SW 1271 (cell line): Measurements from ENCODE around the gene CREB3.

Experiments used
- DNase-seq, 2 experiments: peaks; one replicate each; lab custom pipeline; 2025; lab: John Stamatoyannopoulos, UW

Gene CREB3

DNA sequence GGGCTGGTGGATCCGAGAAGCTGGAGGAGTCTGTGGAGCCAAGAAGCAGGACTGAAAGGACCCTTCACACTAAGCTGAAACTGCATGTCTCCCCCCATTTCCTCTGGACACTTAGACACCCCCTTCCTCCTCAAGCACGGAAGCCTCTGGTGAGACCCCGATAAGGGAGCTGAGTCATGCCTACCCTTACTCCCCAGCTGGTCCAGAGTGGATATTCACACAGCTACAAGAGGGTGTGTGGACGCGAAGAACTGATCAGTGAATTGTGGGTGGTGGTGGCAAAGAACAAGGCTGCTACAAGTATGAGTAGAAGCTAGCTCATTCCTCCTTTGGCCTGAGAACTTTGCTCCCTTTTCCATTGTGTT lies 4.8 kb upstream of the CREB3 start:
- DNase-seq, result no peak

GRCh38 chr9:35728041-35728971 lies 4.2 kb upstream of the CREB3 start:
- DNase-seq, result no peak

DNA sequence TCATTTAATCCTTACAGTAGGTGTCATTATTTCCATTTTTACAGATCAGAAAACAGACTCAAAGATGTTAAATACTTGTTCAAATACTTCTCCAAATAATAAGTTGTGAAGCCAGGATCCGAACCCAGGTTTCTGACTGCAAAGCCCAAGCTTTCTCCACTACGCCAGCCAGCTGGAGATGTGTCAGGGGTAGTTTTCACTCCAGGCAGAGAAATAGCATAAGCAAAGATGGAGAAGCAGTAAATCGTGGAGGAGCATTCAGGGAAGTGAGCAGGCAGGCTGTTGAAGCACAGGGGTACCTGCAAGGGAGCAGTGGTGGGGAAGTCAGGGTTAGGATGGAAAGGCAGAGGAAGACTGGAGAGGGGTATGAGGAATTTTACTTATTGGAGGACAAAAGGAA lies 3.4 kb upstream of the CREB3 start:
- DNase-seq, result no peak

GRCh38 chr9:35729700-35730485 lies 2.6 kb upstream of the CREB3 start:
- peak in 1 of 2 experiments; percentile 56 for DNase-seq

DNA sequence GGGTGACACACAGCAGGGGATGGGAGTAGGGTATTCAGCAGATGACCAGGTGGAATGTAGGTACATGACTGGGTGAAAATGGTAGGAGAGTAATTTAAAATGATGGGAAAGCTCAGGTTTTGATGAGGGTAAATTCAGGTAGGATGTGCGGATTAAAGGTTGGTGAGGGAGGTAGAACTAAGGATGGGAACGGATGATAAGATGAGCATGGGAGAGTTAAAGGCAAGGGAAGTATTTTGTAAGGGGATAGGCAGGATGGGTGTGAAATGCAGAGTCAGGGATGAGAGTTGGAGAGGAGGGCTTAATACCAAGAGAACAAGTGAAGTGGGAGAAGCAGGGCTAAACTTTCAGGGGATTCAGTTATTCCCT lies 2.0 kb upstream of the CREB3 start:
- DNase-seq, result no peak

DNA sequence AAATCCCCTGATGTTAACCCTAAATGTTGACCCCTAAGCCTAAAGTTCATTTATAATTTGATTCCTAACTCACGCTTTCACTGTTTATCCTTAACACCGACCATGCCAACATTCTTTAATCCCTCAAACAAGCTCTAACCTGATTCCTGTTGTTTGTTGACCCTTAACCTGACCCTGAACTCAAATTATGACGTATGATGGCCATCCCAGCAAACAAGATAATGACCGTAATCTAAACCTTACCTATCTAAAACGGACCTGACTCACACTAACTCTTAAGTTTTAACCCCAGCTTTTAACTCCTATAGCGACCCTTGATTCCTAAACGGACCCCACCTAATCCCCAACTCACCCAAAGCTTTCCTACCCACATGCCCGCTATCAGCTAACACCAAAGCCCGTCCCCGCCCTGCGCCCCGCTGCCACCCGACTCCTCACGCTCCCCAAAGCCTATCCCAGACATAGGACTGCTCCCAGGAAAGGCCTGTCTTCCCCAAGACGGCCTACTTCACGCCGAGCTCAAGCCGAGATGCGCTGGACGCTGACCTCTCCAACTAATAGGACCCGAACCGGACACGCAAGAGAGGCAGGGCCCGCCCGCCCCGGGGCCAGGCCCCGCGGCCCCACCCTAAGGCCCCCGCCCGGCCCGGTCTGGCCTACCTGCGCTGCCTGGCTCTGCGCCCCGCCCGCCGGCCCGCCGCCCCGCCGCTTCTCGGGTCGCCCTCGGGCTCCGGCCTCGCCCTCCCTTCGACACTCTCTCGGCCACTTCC lies 866 bp upstream of the CREB3 start:
- peak in 1 of 2 experiments; percentile 29 for DNase-seq

DNA sequence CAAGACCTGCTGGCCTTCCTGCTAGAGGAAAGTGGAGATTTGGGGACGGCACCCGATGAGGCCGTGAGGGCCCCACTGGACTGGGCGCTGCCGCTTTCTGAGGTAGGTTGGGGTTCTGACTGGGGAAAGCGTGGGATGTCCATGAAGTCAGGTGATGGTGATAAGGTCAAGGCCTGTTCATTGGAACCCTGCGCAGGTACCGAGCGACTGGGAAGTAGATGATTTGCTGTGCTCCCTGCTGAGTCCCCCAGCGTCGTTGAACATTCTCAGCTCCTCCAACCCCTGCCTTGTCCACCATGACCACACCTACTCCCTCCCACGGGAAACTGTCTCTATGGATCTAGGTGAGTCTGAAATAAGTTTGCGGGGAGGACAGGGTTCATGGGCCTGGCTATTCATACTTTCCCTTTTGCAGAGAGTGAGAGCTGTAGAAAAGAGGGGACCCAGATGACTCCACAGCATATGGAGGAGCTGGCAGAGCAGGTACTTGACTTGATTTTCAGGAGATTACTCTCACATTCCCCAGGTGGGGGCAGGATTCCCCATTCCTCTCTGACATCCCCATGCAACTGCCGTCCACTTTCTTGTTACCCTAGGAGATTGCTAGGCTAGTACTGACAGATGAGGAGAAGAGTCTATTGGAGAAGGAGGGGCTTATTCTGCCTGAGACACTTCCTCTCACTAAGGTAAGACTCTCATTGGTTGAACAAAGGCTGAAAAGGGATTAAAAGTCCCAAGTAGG lies 505 bp downstream of the CREB3 start:
- peak; percentile 16 to 62 for DNase-seq

GRCh38 chr9:35734096-35734495 lies 1.6 kb downstream of the CREB3 start:
- DNase-seq, result no peak

- peak; percentile 51 to 68 for DNase-seq
These were observed 3.8 kb downstream of the CREB3 start for GRCh38 chr9:35736201-35736633.

GRCh38 chr9:35737143-35737542 lies 4.7 kb downstream of the CREB3 start:
- no peak for DNase-seq

- no peak for DNase-seq
These were observed 5.7 kb downstream of the CREB3 start for GRCh38 chr9:35738186-35738585.

DNA sequence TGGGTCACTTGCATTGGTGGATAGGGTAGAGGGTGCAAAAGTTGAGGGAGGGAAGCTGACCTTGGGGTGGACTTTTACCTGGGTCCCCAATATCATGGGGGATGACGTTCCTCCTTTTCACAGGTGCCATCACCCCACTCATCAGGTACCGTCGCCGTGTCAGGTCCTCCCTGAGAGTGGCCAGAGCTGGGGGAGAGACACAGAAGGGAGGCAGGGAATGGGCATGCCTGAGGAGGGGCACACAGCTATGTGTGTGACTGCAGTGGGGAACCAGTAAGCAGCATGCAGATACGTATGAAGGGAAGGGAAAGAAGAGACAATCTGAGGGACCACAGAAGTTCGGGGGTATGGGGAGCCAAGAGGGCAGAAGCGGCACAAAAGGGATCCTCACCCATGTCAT lies 6.5 kb downstream of the CREB3 start:
- DNase-seq, result no peak

DNA sequence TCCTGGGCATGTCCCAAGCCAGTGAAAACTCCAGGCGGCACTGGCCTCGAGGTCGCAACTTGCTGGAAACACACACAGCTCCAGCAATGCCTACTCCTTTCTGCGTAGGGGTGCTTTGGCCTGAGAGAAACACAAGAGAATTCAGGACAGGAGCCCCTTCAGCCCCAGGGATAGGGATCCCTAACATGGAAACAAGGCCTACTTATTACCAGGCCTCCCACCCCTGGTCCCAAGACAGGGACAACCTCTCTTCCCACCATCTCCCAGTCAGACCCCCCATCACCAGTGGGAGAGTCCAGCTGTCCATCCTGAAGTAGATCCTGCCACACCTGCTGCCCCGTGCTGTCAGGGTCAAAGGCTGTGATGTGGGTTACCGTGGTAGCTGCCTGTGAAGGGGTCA lies 7.8 kb downstream of the CREB3 start:
- DNase-seq, result no peak

GRCh38 chr9:35741740-35742139 lies 9.3 kb downstream of the CREB3 start:
- no peak for DNase-seq

DNA sequence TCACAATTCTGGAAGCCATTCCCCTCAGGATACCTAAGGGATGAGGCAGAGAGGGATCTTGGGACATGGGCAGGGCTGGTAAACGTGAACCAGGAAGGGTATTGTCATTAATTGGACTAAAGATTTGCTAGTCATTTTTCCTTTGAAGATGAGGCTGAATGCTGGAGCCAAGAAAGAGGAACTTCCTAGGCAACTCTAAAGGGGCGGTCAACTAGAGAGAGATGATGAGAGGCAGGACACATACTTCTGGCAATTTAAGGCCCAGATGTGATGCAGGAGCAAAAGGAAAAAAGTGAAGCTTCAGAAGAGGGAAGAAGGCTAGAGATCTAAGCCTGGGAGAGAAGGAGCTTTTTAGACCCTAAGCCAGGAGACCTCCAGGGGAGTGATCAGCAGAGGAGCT lies 11.0 kb downstream of the CREB3 start:
- DNase-seq, result no peak

- DNase-seq, result no peak
These were observed 11.5 kb downstream of the CREB3 start for GRCh38 chr9:35743880-35744518.

GRCh38 chr9:35745569-35745968 lies 13.1 kb downstream of the CREB3 start:
- no peak for DNase-seq

- no peak for DNase-seq
These were observed 14.1 kb downstream of the CREB3 start for GRCh38 chr9:35746583-35746982.

GRCh38 chr9:35748242-35748857 lies 15.9 kb downstream of the CREB3 start:
- no peak for DNase-seq

DNA sequence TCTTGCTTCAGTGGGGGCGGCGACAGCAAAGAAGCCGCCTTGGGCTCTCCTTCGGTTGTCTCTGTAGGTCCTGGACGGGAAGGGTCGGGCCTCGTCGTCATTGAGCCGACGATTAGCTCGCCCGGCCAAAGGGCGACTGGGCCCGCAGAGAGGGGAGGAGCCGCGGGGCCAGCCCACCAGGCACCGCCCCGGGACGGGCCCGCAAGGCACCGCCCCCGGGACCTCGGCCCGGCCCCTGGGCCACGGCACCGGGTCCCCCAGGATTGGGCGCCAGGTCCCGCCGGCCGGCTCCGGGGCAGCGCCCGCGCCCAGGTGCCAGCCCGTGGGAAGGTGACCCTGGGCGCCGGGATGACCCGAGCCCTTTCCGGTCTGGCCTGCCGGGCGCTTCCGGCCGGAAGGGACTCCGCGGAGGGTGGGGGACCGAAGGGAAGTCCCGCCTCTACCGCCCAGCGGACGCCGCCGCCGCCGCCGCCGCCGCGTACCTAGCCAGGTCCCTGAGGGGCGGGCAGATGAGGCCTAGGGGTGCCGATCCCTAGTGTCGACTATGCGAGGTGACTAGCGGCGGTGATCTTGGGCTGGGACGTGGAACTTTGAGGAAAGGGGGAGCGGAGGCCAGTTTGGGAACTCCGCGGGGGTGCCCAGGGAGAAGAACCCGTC lies 16.5 kb downstream of the CREB3 start, which contains the start of the genes GBA2 and RGP1:
GBA2 (minus strand) TSS at position 371 of the 657 bp plus-strand sequence. CDS start 524 bp downstream, outside the sequence.
RGP1 (plus strand) TSS at position 430 of the 657 bp plus-strand sequence. CDS start 469 bp downstream, outside the sequence.
- DNase-seq, result peak; percentile 48 to 64
